Tibial nerve (tissue), 3 donors: ENCODE results near the gene ZNF442.
"Not testable (repeated sequence)": the region's sequence is repeated elsewhere in the genome, so short reads cannot be mapped to it uniquely, and the experiment has no call there.

Experiments used
- CTCF ChIP-seq, 5 experiments: fragments of 200-600 bp in 3 of 5; fragments of 450-650 bp in 2 of 5; sonication (generic) in 3 of 5; IDR thresholded peaks; one replicate each; pipeline ENCODE4 v1.5.1; 2016 to 2019; ENCODE audit warnings: antibody characterized with exemption in 5 of 5, mild to moderate bottlenecking in 3 of 5, moderate library complexity in 2 of 5
- POLR2A ChIP-seq, 2 donors: fragments of 450-650 bp; IDR thresholded peaks; one replicate each; pipeline ENCODE4 v1.6.1; 2017; ENCODE audit warnings: antibody characterized with exemption in 2 of 2, mild to moderate bottlenecking in 2 of 2, moderate library complexity in 2 of 2

- TF ChIP-seq CTCF, POLR2A (IDR thresholded peaks at IDR 0.05): not testable (repeated sequence)
These were observed 3.2 kb downstream of the ZNF442 start for GRCh38 chr19:12362236-12362635.
